8988T (cell line): ENCODE data around the gene RGS19.
A peak's percentile ranks its signal among the peaks of the same experiment; 100 is the strongest.

Source experiments
- DNase-seq: peaks from one replicate; pipeline ENCODE4 v3.0.0; 2011

Gene RGS19

GRCh38 chr20:64107736-64108457 is 28.6 kb upstream of the RGS19 start:
- DNase-seq, result no peak

DNA sequence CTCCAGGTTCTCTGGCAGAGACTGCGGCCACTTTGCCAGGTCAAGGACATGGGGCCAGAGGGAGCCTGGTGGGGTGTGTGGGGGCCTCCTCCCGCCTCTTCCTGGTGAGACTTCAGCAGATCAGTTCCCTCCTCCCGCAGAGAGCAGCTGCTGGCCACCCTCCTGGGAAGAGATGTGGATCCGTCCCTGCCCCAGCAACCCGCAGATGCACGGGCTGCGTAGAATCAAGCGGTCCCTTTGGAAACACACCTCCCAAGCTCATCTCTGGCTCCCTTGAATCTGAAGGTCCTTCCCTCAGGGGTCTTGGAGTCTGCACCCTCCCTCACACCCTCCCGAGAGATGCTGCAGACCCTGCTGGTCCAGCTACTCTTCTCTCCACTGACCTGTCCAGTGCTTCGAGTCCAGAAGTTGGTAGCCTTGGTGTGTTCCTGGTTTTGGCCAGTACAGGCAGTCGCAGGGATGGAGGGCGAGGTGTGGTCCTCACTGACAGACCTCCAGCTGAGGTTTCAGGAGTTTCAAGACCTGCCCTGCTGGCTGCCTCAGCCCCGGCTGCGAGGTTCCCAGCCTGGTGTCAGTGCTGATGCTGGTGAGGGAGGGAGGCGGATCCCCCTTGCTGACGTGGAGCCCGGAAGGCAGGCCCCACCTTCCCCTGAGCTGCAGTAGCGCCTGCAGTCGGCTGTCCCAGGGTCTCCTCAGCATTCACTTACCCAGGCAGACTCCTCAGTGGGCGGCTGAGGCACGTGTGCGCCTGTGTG is 27.8 kb upstream of the RGS19 start, which contains the start of gene NPBWR2:
Gene NPBWR2, minus strand, starts transcription at position 585 of the 755 bp plus-strand sequence. CDS start 734 bp downstream, outside the sequence.
- DNase-seq, result no peak

DNA sequence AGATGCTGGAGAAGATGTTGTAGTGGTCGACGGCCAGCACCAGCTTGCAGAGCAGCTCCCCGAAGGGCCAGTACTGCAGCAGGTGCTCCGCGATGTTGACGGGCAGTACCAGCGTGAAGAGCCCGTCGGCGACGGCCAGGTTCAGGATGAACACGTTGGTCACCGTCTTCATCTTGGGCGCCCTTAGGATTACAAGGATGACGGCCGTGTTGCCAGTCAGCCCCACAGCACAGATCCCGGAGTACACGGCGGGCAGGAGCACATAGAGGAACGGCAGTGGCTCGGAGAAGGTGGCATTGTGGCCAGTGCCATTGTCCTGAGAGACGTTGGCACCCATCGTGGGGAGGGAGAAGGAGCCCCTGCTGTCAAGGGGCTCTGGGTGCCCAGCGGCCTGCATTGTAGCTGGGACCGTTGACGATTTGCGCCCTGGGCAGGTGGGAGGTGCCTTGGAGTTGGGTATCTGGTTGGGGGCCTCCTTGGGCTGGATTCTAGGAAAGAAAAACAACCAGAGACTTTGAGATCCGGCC is 27.2 kb upstream of the RGS19 start:
- DNase-seq, result no peak

- no peak for DNase-seq
Measured at GRCh38 chr20:64105846-64106434, 26.6 kb upstream of the RGS19 start.

DNA sequence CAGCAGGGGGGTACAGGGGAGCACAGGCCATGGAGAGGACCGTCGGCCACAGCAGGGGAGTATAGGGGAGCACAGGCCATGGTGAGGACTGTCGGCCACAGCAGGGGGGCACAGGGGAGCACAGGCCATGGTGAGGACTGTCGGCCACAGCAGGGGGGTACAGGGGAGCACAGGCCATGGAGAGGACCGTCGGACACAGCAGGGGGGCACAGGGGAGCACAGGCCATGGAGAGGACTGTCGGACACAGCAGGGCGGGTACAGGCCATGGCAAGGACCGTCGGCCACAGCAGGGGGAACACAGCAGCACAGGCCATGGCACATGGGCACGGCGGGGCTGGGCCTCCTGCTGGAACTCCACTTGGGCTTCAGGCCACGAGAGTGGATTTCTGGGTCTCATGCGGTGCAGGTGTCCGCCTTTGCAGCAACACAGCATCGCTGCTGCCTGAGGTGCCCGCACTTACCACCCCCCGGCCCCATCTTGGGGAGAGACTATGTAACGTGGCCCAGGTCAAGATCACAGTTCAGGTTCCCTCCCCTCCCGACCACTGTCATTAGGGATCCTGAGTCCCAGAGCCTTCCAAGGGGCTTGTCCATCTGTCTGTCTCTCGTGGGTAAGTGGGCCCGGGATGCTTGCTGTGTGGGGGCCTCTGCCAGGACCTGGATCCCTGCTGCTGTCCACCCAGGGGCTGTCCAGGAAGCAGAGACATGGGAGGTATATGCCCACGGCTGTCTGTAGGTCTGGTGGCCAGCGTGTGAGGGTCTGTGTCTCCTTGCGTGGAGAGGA is 25.5 kb upstream of the RGS19 start:
- no peak for DNase-seq

GRCh38 chr20:64103871-64104666 is 24.8 kb upstream of the RGS19 start:
- DNase-seq, result no peak

GRCh38 chr20:64102647-64103354 is 23.5 kb upstream of the RGS19 start:
- DNase-seq, result no peak

DNA sequence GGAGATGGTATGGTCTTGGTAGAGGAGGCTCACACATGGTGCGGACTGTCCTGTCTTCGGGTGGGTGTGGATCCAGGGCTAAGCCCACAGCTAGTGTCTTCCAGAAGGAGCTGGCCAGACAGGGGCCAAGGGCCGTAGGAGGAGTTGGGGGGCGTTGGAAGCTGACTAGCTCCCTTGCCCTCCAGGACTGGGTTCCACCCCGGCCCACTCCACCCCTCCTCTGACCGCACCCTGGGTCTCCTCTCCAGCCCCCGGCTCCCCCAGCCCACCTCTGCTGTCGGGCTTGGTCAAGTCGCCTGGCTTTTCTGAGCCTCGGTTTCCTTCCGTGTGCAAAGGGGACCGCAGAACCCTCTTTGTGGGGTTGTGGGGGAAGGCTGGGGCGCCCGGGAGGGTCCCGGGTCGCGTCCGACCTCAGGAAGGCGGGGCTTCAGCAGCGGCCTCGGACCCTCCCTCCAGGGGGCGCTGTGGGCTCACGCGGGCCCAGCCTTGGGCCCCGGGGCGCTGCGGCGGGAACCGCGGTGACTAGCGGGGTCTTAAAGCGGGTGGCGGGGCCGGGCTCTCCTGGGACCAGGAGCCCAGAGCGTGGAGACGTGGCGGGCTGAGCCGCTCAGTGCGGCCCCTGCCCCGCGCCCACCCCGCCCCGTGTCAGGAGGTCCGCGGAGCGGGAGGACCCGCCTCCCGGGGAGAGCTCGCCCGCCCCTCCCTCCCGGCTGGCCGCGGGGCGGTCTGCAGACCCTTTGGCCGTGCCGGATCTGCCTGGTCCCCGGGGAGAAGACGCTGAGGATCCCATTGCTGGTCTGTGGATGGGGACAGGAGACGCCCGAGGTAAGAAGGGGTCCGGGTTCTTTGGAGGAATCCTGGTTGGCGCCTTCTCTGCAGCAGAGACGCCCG is 22.7 kb upstream of the RGS19 start:
- DNase-seq, result peak; percentile 91

- no peak for DNase-seq
Measured at GRCh38 chr20:64100946-64101688, 21.8 kb upstream of the RGS19 start.

DNA sequence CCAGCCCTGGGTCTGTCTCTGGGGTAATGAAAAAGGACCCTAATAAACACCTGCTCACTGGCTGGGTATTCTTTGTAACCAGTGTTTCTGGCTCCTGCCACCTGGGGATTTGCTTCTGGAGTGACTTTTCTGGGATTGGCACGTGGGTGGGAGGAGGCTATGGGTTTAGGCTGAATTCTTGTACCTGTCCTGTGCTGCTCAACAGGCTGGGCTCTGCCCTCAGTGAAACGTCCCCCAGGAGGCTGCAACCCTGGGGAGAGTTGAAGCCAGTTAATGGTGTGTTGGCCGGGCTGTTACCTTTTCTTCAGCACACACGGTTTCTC is 21.2 kb upstream of the RGS19 start:
- no peak for DNase-seq

DNA sequence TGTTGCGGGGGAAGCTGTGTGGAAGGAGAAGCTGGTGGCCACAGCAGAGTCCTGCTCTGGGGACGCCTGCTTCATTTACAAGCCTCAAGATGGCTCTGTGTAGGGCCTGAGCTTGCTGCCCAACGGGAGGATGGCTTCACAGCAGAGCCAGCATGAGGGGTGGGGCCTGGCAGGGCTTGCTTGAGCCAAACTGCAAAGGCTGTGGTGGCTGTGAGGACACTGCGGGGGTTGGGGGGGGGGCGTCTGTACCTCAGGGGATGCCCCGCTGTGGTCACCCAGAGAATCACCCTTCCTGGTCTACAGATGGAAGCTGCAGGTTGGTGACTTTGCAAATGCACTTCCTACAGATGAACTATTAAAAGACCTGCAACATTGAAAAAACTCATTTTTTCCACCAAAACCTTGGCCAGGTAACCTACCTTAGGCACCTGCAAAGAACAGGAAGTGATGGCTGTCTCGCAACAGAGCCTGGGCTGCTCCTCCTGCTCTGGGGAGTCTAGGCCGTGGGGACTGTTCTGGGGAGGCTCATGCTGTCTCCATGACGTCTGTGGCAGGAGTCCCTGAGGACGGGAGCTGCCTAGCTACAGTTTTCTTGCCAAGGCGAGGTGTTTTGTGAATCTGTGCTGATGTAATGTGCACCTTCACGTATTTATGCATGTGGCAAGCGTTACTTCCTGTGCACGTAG is 20.7 kb upstream of the RGS19 start:
- no peak for DNase-seq

- DNase-seq, result no peak
Measured at GRCh38 chr20:64099086-64099786, 19.9 kb upstream of the RGS19 start.

GRCh38 chr20:64098471-64099013 is 19.2 kb upstream of the RGS19 start:
- no peak for DNase-seq

DNA sequence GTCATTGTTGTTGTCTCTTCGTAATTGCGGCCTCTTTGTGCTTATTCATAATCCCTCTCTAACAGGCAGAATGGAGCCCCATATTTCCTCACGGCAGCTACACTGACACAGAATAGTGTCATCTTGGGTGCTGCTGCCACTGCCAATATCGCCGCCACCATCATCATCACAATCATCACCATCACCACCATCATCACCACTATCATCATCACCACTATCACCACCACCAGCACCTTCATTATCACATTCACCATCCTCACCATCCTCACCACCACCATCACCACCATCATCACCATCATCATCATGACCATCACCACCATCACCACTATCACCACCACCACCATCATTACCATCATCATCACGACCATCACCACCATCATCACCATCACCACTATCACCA is 17.2 kb upstream of the RGS19 start:
- no peak for DNase-seq

GRCh38 chr20:64095927-64096326 is 16.6 kb upstream of the RGS19 start:
- no peak for DNase-seq

DNA sequence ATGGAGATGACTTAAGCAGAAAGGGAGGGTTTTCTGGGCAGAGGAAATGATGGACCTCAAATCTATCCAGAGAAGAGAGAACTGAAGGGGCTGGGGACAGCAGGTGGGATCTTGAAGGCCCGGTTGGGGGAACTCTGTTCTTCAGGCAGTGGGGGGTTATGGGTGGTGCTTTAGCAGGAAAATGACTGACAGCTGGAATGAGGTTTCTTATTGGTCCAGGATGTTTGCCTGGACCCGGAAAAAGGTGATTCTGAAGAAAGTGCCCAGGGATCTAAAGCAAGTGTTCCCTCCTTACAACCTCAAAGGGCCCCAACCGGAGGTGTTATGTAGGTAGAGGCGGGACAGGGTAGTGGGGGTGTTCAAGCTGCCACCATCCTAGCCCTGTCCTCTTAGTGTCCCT is 16.1 kb upstream of the RGS19 start:
- no peak for DNase-seq

DNA sequence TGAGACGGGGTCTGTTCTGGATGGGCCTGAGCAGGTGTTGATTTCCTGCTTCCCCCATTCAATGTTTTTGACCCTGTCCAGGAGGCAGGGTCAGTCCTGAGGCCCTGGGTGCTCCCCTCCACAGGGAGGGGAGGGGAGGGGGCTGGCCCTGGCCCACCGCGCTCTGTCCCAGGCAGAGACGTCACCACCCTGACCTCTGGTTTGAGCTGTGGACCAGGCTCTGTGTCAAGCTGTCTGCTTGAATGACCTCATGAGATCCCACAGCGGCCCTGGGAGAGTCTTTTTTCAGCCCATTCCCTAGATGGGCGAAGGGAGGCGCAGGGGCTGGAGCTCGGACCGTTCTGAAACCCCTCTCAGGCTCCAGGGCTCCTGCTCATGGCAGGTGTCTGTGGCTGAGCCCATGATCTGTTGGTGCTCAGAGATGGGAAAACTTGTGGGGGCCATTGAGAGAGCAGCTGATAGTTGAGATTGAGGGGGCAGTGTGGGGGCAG is 13.7 kb upstream of the RGS19 start:
- DNase-seq, result no peak
